B cell (primary cell): Measurements from ENCODE around the gene GOLGA8B. TPM values are rescaled to one million over a fixed set of nuclear protein-coding genes. Genes with fewer than 3 reads are reported as not detected.
"Not testable (repeated sequence)": the region's sequence is repeated elsewhere in the genome, so short reads cannot be mapped to it uniquely, and the experiment has no call there.

ENCODE experiments used
- ATAC-seq: fragments of 200-7000 bp; cut with Tn5 transposase; one replicate; pipeline ENCODE4 v1.10.0; 2021; ENCODE audit warnings: low read depth, mild to moderate bottlenecking, moderate number of reproducible peaks, moderate library complexity
- CTCF ChIA-PET: fragments of 350-600 bp; sonication (Branson Sonifier 250); formaldehyde crosslinking; loops from one replicate; lab custom pipeline; 2021; ENCODE audit warnings: antibody characterized with exemption, inconsistent platforms; lab: Charles Lee
- POLR2A ChIA-PET: fragments of 350-600 bp; sonication (Branson Sonifier 250); formaldehyde crosslinking; loops from one replicate; lab custom pipeline; 2021; ENCODE audit warnings: antibody characterized with exemption; lab: Charles Lee
- DNase-seq: peaks from one replicate; pipeline ENCODE4 v3.0.0; 2013
- H2AFZ ChIP-seq: 2 replicates; pipeline ENCODE4 v1.6.1; 2012; ENCODE audit warnings: mild to moderate bottlenecking, low read depth, low read length; ENCODE audit not compliant: insufficient read depth, poor library complexity, severe bottlenecking
- H3K27ac ChIP-seq, 2 donors: 1 replicate in 1 of 2; 2 replicates in 1 of 2; pipeline ENCODE4 v1.5.1; 2012 to 2013; ENCODE audit warnings: low read length in 2 of 2, mild to moderate bottlenecking in 2 of 2, moderate library complexity in 1 of 2
- H3K27me3 ChIP-seq, 4 experiments: fragments of 200-600 bp in 1 of 4; sonication (generic) in 1 of 4; replicated peaks in 1 of 4; 1 replicate in 2 of 4; 2 replicates in 2 of 4; pipeline versions ENCODE4 v1.6.1 to v1.7.0; 2013 to 2016; ENCODE audit warnings: low read length in 3 of 4, mild to moderate bottlenecking in 2 of 4, mixed read lengths in 1 of 4, moderate library complexity in 1 of 4; ENCODE audit not compliant: insufficient read depth in 4 of 4, control insufficient read depth in 3 of 4; ENCODE audit errors: control extremely low read depth in 1 of 4
- H3K36me3 ChIP-seq, 2 experiments: replicated peaks in 1 of 2; 1 replicate in 1 of 2; 2 replicates in 1 of 2; pipeline versions ENCODE4 v1.6.1 to v1.7.1; 2013; ENCODE audit warnings: low read length in 1 of 2; ENCODE audit not compliant: insufficient read depth in 2 of 2, control insufficient read depth in 1 of 2; ENCODE audit errors: control extremely low read depth in 1 of 2, extremely low read depth in 1 of 2
- H3K4me1 ChIP-seq, 2 donors: fragments of 200-600 bp in 1 of 2; sonication (generic) in 1 of 2; 1 replicate in 1 of 2; 2 replicates in 1 of 2; pipeline versions ENCODE4 v1.5.1 to v1.6.1; 2013 to 2017; ENCODE audit warnings: low read length in 2 of 2; ENCODE audit not compliant: control insufficient read depth in 2 of 2, insufficient read depth in 2 of 2
- H3K4me2 ChIP-seq: replicated peaks from 2 replicates; pipeline ENCODE3; 2012; ENCODE audit warnings: mild to moderate bottlenecking, low read depth, low read length; ENCODE audit not compliant: poor library complexity, severe bottlenecking
- H3K4me3 ChIP-seq, 5 experiments: fragments of 200-600 bp in 1 of 5; sonication (generic) in 1 of 5; 1 replicate in 3 of 5; 2 replicates in 2 of 5; pipeline versions ENCODE4 v1.5.1 to v1.7.0; 2011 to 2016; ENCODE audit warnings: low read length in 4 of 5, mild to moderate bottlenecking in 4 of 5, low read depth in 2 of 5, control low read depth in 1 of 5, moderate library complexity in 1 of 5; ENCODE audit not compliant: insufficient read depth in 1 of 5; ENCODE audit errors: control extremely low read depth in 1 of 5, extremely low read depth in 1 of 5
- H3K79me2 ChIP-seq: fragments of 200-600 bp; sonication (generic); one replicate; pipeline ENCODE4 v1.6.0; 2016; ENCODE audit warnings: low read length; ENCODE audit not compliant: control insufficient read depth, insufficient read depth
- H3K9ac ChIP-seq: fragments of 200-600 bp; sonication (generic); 2 replicates; pipeline ENCODE4 v1.6.1; 2017; ENCODE audit warnings: mild to moderate bottlenecking, low read length, moderate library complexity
- H3K9me3 ChIP-seq, 3 donors: one replicate each; pipeline versions ENCODE4 v1.6.1 to v1.7.1; 2013; ENCODE audit warnings: low read length in 2 of 3; ENCODE audit not compliant: control insufficient read depth in 2 of 3, insufficient read depth in 1 of 3; ENCODE audit errors: control extremely low read depth in 1 of 3
- H4K20me1 ChIP-seq: 2 replicates; pipeline ENCODE4 v1.6.0; 2012; ENCODE audit warnings: mild to moderate bottlenecking, low read length; ENCODE audit not compliant: insufficient read depth, control insufficient read depth, poor library complexity, severe bottlenecking
- H3K27ac Mint-ChIP-seq: one replicate; pipeline ENCODE4 v1.8.0; 2021; ENCODE audit warnings: mixed read lengths
- H3K27me3 Mint-ChIP-seq: one replicate; pipeline ENCODE4 v1.8.0; 2021; ENCODE audit warnings: mixed read lengths
- H3K4me1 Mint-ChIP-seq: one replicate; pipeline ENCODE4 v1.8.0; 2021; ENCODE audit warnings: mixed read lengths
- H3K4me3 Mint-ChIP-seq: one replicate; pipeline ENCODE4 v1.8.0; 2021; ENCODE audit warnings: mixed read lengths
- H3K9me3 Mint-ChIP-seq: one replicate; pipeline ENCODE4 v1.8.0; 2022; ENCODE audit warnings: mixed read lengths; ENCODE audit not compliant: insufficient read depth
- WGBS: methylation state at CpG from one replicate; pipeline ENCODE4 v1.1.5; 2013; ENCODE audit warnings: missing lambda C conversion rate; ENCODE audit not compliant: insufficient coverage; 5-methylcytosine and 5-hydroxymethylcytosine counted together
- intact Hi-C: fragments of 100-400 bp; cut with micrococcal nuclease; formaldehyde crosslinking; loops from one replicate; pipeline ENCODE4 v1.10.0; 2022
- polyA plus RNA-seq: library from polyadenylated mRNA; depleted of rRNA; stranded (reverse); fragments of >200 nt; gene quantifications from 2 replicates; pipeline ENCODE4 v1.2.3, GENCODE V29; 2012
- total RNA-seq, 2 donors: library from RNA; stranded (reverse); fragments of 120-200 nt in 1 of 2; gene quantifications; 1 replicate in 1 of 2; 2 replicates in 1 of 2; pipeline versions ENCODE4 v1.2.3 to v1.2.4, GENCODE V29; 2013 to 2022

The GOLGA8B gene
- total and polyA plus RNA-seq, 2 donors (not counting 1 experiment from before 2014, with no cell fraction given): 77.1 to 200 TPM

DNA sequence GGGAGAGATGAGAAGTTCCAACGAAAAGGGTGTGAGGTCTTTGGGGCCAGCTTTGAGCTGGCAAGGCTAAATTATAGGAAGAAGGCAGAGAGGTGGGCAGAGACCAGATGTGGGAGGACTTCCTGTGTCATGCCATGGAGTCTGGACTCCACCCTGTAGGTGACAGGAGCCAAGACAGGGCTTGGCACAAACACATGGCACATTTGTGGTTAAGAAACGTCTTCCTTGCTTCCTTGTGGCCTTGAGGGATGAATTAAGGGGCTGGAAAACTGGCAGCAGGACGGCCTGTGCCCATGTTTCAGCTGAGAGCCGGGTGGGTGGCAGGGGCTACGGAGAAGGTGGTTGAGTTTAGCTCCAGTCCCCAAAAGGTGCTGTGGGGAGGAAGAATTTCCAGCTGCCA is 18.7 kb downstream of the GOLGA8B start:
- H3K27me3 Mint-ChIP-seq, CTCF ChIA-PET, H3K4me3 Mint-ChIP-seq, intact Hi-C loops, H3K9me3 ChIP-seq, H3K4me1 Mint-ChIP-seq, POLR2A ChIA-PET, H3K27ac Mint-ChIP-seq, H3K4me1 ChIP-seq, H3K27ac ChIP-seq, H2AFZ ChIP-seq, ATAC-seq, H3K9me3 Mint-ChIP-seq, H3K4me2 ChIP-seq, DNase-seq, H4K20me1 ChIP-seq, H3K9ac ChIP-seq, H3K27me3 ChIP-seq, H3K79me2 ChIP-seq, H3K4me3 ChIP-seq, H3K36me3 ChIP-seq: not testable (repeated sequence)
- 80% methylated on average over 4 of the region's 5 CpGs for WGBS

DNA sequence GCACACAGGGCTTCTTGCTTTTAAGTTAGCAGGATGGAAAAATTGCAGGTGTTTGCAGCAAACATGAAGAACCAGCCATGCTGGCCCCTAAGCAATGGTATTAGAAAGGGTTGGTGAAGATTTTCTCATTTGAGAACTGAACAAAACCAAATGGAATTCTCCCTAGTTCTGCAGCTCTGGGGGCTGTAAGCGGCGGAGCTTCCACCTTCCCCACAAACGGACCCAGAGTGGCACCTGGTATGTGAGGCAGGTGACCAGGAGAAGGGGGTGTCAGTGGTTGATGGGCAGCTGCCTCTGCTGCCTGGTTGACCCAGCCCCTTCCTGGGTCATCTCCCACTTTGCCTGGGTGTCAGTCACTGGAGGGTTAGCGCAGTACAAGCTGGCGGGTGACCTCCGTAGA is 22.6 kb downstream of the GOLGA8B start:
- H3K4me3 ChIP-seq, H3K4me1 ChIP-seq, H3K36me3 ChIP-seq, H3K79me2 ChIP-seq, H3K9me3 Mint-ChIP-seq, H3K9ac ChIP-seq, H4K20me1 ChIP-seq, H3K4me1 Mint-ChIP-seq, intact Hi-C loops, DNase-seq, H3K27me3 ChIP-seq, H3K9me3 ChIP-seq, H2AFZ ChIP-seq, CTCF ChIA-PET, H3K27me3 Mint-ChIP-seq, H3K4me2 ChIP-seq, H3K27ac Mint-ChIP-seq, H3K27ac ChIP-seq, ATAC-seq, H3K4me3 Mint-ChIP-seq, POLR2A ChIA-PET: not testable (repeated sequence)
- no CpG with 5 or more reads among the region's 6 CpGs for WGBS

DNA sequence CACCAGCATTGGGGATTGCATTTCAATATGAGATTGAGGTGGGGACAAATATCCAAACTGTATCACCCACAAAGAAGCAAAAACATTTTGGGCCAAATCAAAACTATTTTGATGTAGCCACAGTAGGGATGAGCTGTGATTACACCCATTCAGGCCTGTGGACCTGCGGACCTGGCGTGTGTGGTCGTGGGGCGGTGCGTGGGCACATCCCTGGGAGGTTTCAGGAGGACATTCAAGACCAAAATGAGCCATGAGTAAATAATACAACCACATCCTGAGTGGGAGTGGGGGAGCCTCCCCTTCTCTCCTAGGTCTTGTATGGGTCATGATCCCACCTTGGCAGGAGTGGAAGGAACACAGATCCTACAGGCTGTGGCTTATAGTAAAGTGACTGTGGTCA is 23.7 kb downstream of the GOLGA8B start:
- H3K27ac Mint-ChIP-seq, CTCF ChIA-PET, ATAC-seq, H3K27me3 Mint-ChIP-seq, H3K4me2 ChIP-seq, H3K4me1 ChIP-seq, intact Hi-C loops, H3K4me3 Mint-ChIP-seq, H2AFZ ChIP-seq, H3K27me3 ChIP-seq, H3K36me3 ChIP-seq, POLR2A ChIA-PET, H3K9ac ChIP-seq, H3K4me3 ChIP-seq, H4K20me1 ChIP-seq, H3K9me3 ChIP-seq, H3K4me1 Mint-ChIP-seq, H3K27ac ChIP-seq, H3K9me3 Mint-ChIP-seq, H3K79me2 ChIP-seq, DNase-seq: not testable (repeated sequence)
- WGBS: no CpG with 5 or more reads among the region's 5 CpGs

DNA sequence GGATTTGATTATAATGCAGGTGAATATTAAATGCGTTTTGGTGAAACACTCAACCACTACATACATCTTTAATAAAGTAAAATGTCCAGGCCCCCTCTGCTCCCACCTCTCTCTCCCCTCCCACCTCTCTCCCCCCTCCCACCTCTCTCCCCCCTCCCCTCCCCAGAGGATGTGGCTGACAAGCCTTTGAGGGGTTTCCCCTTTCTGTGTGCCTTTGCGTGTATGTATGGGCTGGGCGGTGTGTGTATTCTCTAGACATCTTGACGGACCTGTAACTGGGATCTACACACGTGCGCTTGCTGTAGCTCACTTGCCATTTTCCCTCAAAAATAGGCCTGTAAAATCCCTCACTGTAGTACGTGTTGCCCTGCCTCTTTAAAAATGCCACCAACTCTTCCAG is 28.3 kb downstream of the GOLGA8B start:
- H3K9ac ChIP-seq, H4K20me1 ChIP-seq, H3K27ac Mint-ChIP-seq, H3K27ac ChIP-seq, H3K4me3 Mint-ChIP-seq, H2AFZ ChIP-seq, H3K4me1 Mint-ChIP-seq, H3K9me3 ChIP-seq, H3K27me3 Mint-ChIP-seq, ATAC-seq, H3K4me1 ChIP-seq, CTCF ChIA-PET, H3K4me2 ChIP-seq, H3K27me3 ChIP-seq, H3K36me3 ChIP-seq, H3K4me3 ChIP-seq, DNase-seq, POLR2A ChIA-PET, H3K9me3 Mint-ChIP-seq, intact Hi-C loops, H3K79me2 ChIP-seq: not testable (repeated sequence)
- no CpG with 5 or more reads among the region's 7 CpGs for WGBS
